B cell (primary cell): ENCODE measurements around the gene LMAN2. TPM values are rescaled to one million over a fixed set of nuclear protein-coding genes. Genes with fewer than 3 reads are reported as not detected.

ENCODE experiments used
- ATAC-seq: fragments of 200-7000 bp; cut with Tn5 transposase; one replicate; pipeline ENCODE4 v1.10.0; 2021; ENCODE audit warnings: low read depth, mild to moderate bottlenecking, moderate number of reproducible peaks, moderate library complexity
- CTCF ChIA-PET: fragments of 350-600 bp; sonication (Branson Sonifier 250); formaldehyde crosslinking; loops from one replicate; lab custom pipeline; 2021; ENCODE audit warnings: antibody characterized with exemption, inconsistent platforms; lab: Charles Lee
- POLR2A ChIA-PET: fragments of 350-600 bp; sonication (Branson Sonifier 250); formaldehyde crosslinking; loops from one replicate; lab custom pipeline; 2021; ENCODE audit warnings: antibody characterized with exemption; lab: Charles Lee
- DNase-seq: peaks from one replicate; pipeline ENCODE4 v3.0.0; 2013
- H2AFZ ChIP-seq: 2 replicates; pipeline ENCODE4 v1.6.1; 2012; ENCODE audit warnings: mild to moderate bottlenecking, low read depth, low read length; ENCODE audit not compliant: insufficient read depth, poor library complexity, severe bottlenecking
- H3K27ac ChIP-seq, 2 donors: 1 replicate in 1 of 2; 2 replicates in 1 of 2; pipeline ENCODE4 v1.5.1; 2012 to 2013; ENCODE audit warnings: low read length in 2 of 2, mild to moderate bottlenecking in 2 of 2, moderate library complexity in 1 of 2
- H3K27me3 ChIP-seq, 4 experiments: fragments of 200-600 bp in 1 of 4; sonication (generic) in 1 of 4; replicated peaks in 1 of 4; 1 replicate in 2 of 4; 2 replicates in 2 of 4; pipeline versions ENCODE4 v1.6.1 to v1.7.0; 2013 to 2016; ENCODE audit warnings: low read length in 3 of 4, mild to moderate bottlenecking in 2 of 4, mixed read lengths in 1 of 4, moderate library complexity in 1 of 4; ENCODE audit not compliant: insufficient read depth in 4 of 4, control insufficient read depth in 3 of 4; ENCODE audit errors: control extremely low read depth in 1 of 4
- H3K36me3 ChIP-seq, 2 experiments: replicated peaks in 1 of 2; 1 replicate in 1 of 2; 2 replicates in 1 of 2; pipeline versions ENCODE4 v1.6.1 to v1.7.1; 2013; ENCODE audit warnings: low read length in 1 of 2; ENCODE audit not compliant: insufficient read depth in 2 of 2, control insufficient read depth in 1 of 2; ENCODE audit errors: control extremely low read depth in 1 of 2, extremely low read depth in 1 of 2
- H3K4me1 ChIP-seq, 2 donors: fragments of 200-600 bp in 1 of 2; sonication (generic) in 1 of 2; 1 replicate in 1 of 2; 2 replicates in 1 of 2; pipeline versions ENCODE4 v1.5.1 to v1.6.1; 2013 to 2017; ENCODE audit warnings: low read length in 2 of 2; ENCODE audit not compliant: control insufficient read depth in 2 of 2, insufficient read depth in 2 of 2
- H3K4me2 ChIP-seq: replicated peaks from 2 replicates; pipeline ENCODE3; 2012; ENCODE audit warnings: mild to moderate bottlenecking, low read depth, low read length; ENCODE audit not compliant: poor library complexity, severe bottlenecking
- H3K4me3 ChIP-seq, 5 experiments: fragments of 200-600 bp in 1 of 5; sonication (generic) in 1 of 5; 1 replicate in 3 of 5; 2 replicates in 2 of 5; pipeline versions ENCODE4 v1.5.1 to v1.7.0; 2011 to 2016; ENCODE audit warnings: low read length in 4 of 5, mild to moderate bottlenecking in 4 of 5, low read depth in 2 of 5, control low read depth in 1 of 5, moderate library complexity in 1 of 5; ENCODE audit not compliant: insufficient read depth in 1 of 5; ENCODE audit errors: control extremely low read depth in 1 of 5, extremely low read depth in 1 of 5
- H3K79me2 ChIP-seq: fragments of 200-600 bp; sonication (generic); one replicate; pipeline ENCODE4 v1.6.0; 2016; ENCODE audit warnings: low read length; ENCODE audit not compliant: control insufficient read depth, insufficient read depth
- H3K9ac ChIP-seq: fragments of 200-600 bp; sonication (generic); 2 replicates; pipeline ENCODE4 v1.6.1; 2017; ENCODE audit warnings: mild to moderate bottlenecking, low read length, moderate library complexity
- H3K9me3 ChIP-seq, 3 donors: one replicate each; pipeline versions ENCODE4 v1.6.1 to v1.7.1; 2013; ENCODE audit warnings: low read length in 2 of 3; ENCODE audit not compliant: control insufficient read depth in 2 of 3, insufficient read depth in 1 of 3; ENCODE audit errors: control extremely low read depth in 1 of 3
- H4K20me1 ChIP-seq: 2 replicates; pipeline ENCODE4 v1.6.0; 2012; ENCODE audit warnings: mild to moderate bottlenecking, low read length; ENCODE audit not compliant: insufficient read depth, control insufficient read depth, poor library complexity, severe bottlenecking
- H3K27ac Mint-ChIP-seq: one replicate; pipeline ENCODE4 v1.8.0; 2021; ENCODE audit warnings: mixed read lengths
- H3K27me3 Mint-ChIP-seq: one replicate; pipeline ENCODE4 v1.8.0; 2021; ENCODE audit warnings: mixed read lengths
- H3K4me1 Mint-ChIP-seq: one replicate; pipeline ENCODE4 v1.8.0; 2021; ENCODE audit warnings: mixed read lengths
- H3K4me3 Mint-ChIP-seq: one replicate; pipeline ENCODE4 v1.8.0; 2021; ENCODE audit warnings: mixed read lengths
- H3K9me3 Mint-ChIP-seq: one replicate; pipeline ENCODE4 v1.8.0; 2022; ENCODE audit warnings: mixed read lengths; ENCODE audit not compliant: insufficient read depth
- EZH2 ChIP-seq: IDR thresholded peaks from 2 replicates; pipeline ENCODE4 v1.6.1; 2012; ENCODE audit warnings: borderline replicate concordance, low read depth, mild to moderate bottlenecking, moderate library complexity, low read length; ENCODE audit not compliant: insufficient read depth, poor library complexity, severe bottlenecking
- WGBS: methylation state at CpG from one replicate; pipeline ENCODE4 v1.1.5; 2013; ENCODE audit warnings: missing lambda C conversion rate; ENCODE audit not compliant: insufficient coverage; 5-methylcytosine and 5-hydroxymethylcytosine counted together
- intact Hi-C: fragments of 100-400 bp; cut with micrococcal nuclease; formaldehyde crosslinking; loops from one replicate; pipeline ENCODE4 v1.10.0; 2022
- polyA plus RNA-seq: library from polyadenylated mRNA; depleted of rRNA; stranded (reverse); fragments of >200 nt; gene quantifications from 2 replicates; pipeline ENCODE4 v1.2.3, GENCODE V29; 2012
- total RNA-seq, 2 donors: library from RNA; stranded (reverse); fragments of 120-200 nt in 1 of 2; gene quantifications; 1 replicate in 1 of 2; 2 replicates in 1 of 2; pipeline versions ENCODE4 v1.2.3 to v1.2.4, GENCODE V29; 2013 to 2022
- TF ChIP-seq, protein P1 (sequence below): fragments of 200-600 bp; IDR thresholded peaks from one replicate; pipeline ENCODE4 v1.8.0; 2022; ENCODE audit warnings: antibody characterized with exemption, mild to moderate bottlenecking

LMAN2 gene
- total and polyA plus RNA-seq, 2 donors (not counting 1 experiment from before 2014, with no cell fraction given) = 99.4 to 123 TPM

DNA sequence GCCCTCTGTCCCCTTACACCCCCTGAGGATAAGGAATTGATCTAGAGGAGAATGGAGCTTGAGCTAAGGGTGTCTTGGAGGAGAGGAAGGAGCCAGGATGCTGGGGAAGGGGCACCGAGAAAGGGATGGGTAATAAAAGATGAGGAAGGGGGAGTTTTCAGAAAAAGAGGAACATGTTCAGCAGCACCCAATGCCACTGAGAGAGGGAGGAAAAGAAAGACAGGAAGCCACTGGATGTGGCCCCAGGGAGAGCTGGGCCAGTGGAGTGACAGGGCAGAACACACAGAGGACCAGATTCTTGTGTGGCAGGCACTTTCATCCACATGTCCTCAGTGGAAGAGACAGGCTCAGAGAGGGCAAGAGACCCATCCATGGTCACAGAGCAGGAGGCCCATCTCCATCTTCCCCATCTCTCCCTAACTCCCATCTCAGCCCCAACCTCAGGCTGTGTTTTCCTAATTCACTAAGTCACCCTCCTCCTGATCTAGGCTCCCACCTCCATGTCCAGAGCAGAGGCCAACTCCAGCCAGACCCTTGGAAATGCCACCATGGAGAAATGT is 41.8 kb upstream of the LMAN2 start:
- POLR2A ChIA-PET = no interaction called here
- no peaks in the 10 kb centered on the region for H3K9me3 ChIP-seq
- no peak overlapping the region for H3K9ac ChIP-seq
- CTCF ChIA-PET = interaction anchor here (1.1 to 10.1 kb wide), 4 partner anchors 10 to 74 kb away, joined by 3 to 186 read pairs (median 74); partner anchors contain the start of gene PFN3
- peak overlapping the region; percentile 1 for H3K27ac Mint-ChIP-seq
- ATAC-seq (no peak), DNase-seq (no peak)
- no peaks in the 10 kb centered on the region for H3K79me2 ChIP-seq
- intact Hi-C loops = no loop called here
- H3K36me3 ChIP-seq = no peaks in the 10 kb centered on the region
- H3K4me2 ChIP-seq = no peak overlapping the region
- no peaks in the 10 kb centered on the region for H3K27me3 ChIP-seq
- WGBS = 8% methylated on average over 1 of the region's 1 CpG
- no peak overlapping the region for H2AFZ ChIP-seq
- H3K27me3 Mint-ChIP-seq = peaks cover 3% of the 10 kb centered on the region
- TF ChIP-seq, protein P1, sequence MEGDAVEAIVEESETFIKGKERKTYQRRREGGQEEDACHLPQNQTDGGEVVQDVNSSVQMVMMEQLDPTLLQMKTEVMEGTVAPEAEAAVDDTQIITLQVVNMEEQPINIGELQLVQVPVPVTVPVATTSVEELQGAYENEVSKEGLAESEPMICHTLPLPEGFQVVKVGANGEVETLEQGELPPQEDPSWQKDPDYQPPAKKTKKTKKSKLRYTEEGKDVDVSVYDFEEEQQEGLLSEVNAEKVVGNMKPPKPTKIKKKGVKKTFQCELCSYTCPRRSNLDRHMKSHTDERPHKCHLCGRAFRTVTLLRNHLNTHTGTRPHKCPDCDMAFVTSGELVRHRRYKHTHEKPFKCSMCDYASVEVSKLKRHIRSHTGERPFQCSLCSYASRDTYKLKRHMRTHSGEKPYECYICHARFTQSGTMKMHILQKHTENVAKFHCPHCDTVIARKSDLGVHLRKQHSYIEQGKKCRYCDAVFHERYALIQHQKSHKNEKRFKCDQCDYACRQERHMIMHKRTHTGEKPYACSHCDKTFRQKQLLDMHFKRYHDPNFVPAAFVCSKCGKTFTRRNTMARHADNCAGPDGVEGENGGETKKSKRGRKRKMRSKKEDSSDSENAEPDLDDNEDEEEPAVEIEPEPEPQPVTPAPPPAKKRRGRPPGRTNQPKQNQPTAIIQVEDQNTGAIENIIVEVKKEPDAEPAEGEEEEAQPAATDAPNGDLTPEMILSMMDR = no peak
- no peak for TF ChIP-seq EZH2
- H3K4me1 ChIP-seq = peaks cover 14 to 24% of the 10 kb centered on the region in 2 donors
- no peaks in the 10 kb centered on the region for H4K20me1 ChIP-seq
- no peak overlapping the region for H3K27ac ChIP-seq
- no peak overlapping the region for H3K4me3 ChIP-seq
- no peak overlapping the region for H3K4me3 Mint-ChIP-seq
- H3K4me1 Mint-ChIP-seq = peaks cover 23% of the 10 kb centered on the region
- H3K9me3 Mint-ChIP-seq = no peaks in the 10 kb centered on the region

DNA sequence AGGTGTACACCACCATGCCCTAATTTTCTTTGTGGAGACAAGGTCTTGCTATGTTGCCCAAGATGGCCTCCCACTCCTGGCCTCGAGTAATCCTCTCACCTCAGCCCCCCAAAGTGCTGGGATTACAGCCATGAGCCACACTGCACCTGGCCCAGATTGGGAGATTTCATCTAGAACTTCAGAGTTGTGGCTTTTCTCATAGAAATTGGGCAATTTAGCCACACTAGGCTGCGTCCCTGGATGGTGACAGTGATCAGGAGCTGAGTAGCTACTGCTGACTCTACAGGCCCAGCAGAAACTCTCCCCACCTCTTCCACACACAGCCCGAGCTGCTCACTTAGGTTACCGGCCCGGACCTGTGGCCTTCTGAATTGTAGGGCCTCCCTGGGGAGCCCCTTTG is 41.3 kb upstream of the LMAN2 start:
- no peaks in the 10 kb centered on the region for H3K79me2 ChIP-seq
- no peak overlapping the region for H3K4me2 ChIP-seq
- Mint-ChIP-seq H3K27me3 (peaks cover 3% of the 10 kb centered on the region), H3K27ac (peak overlapping the region; percentile 1), H3K4me1 (peaks cover 24% of the 10 kb centered on the region), H3K4me3 (no peak overlapping the region), H3K9me3 (no peaks in the 10 kb centered on the region)
- H3K9me3 ChIP-seq = no peaks in the 10 kb centered on the region
- H3K4me1 ChIP-seq = peaks cover 14 to 24% of the 10 kb centered on the region in 2 donors
- H3K27me3 ChIP-seq = no peaks in the 10 kb centered on the region
- 17% methylated on average over 4 of the region's 5 CpGs for WGBS
- ATAC-seq = no peak
- no peak overlapping the region for H3K27ac ChIP-seq
- no peak overlapping the region for H3K9ac ChIP-seq
- intact Hi-C loops = no loop called here
- no peak overlapping the region for H2AFZ ChIP-seq
- no peak for DNase-seq
- TF ChIP-seq, protein P1 = no peak
- no peak for TF ChIP-seq EZH2
- ChIA-PET POLR2A (no interaction called here), CTCF (interaction anchor here (0.8 to 10.1 kb wide), 6 partner anchors 11 to 80 kb away, joined by 3 to 186 read pairs (median 3); partner anchors contain the start of gene PFN3)
- H3K4me3 ChIP-seq = no peak overlapping the region
- H3K36me3 ChIP-seq = no peaks in the 10 kb centered on the region
- H4K20me1 ChIP-seq = no peaks in the 10 kb centered on the region
